GM19467 (cell line): ENCODE results near the gene APOA1.
"Not testable (repeated sequence)": the region's sequence is repeated elsewhere in the genome, so short reads cannot be mapped to it uniquely, and the experiment has no call there.

ENCODE experiments used
- ATAC-seq: cut with Tn5 transposase; IDR thresholded peaks from one replicate; pipeline ENCODE4 v1.9.1; 2021; ENCODE audit warnings: mild to moderate bottlenecking, moderate library complexity; ENCODE audit not compliant: unreplicated experiment

The APOA1 gene

GRCh38 chr11:116821050-116821918 lies 16.1 kb downstream of the APOA1 start:
- ATAC-seq = no peak

GRCh38 chr11:116819049-116819448 lies 18.4 kb downstream of the APOA1 start:
- ATAC-seq = no peak

- no peak for ATAC-seq
These were observed 22.9 kb downstream of the APOA1 start for GRCh38 chr11:116814502-116814901.

GRCh38 chr11:116813781-116814471 lies 23.5 kb downstream of the APOA1 start:
- ATAC-seq = no peak

GRCh38 chr11:116813170-116813569 lies 24.3 kb downstream of the APOA1 start:
- no peak for ATAC-seq

GRCh38 chr11:116812109-116812508 lies 25.3 kb downstream of the APOA1 start:
- ATAC-seq = no peak

- ATAC-seq = no peak
These were observed 26.2 kb downstream of the APOA1 start for GRCh38 chr11:116811194-116811593.

GRCh38 chr11:116808262-116809175 lies 28.9 kb downstream of the APOA1 start:
- no peak for ATAC-seq

- ATAC-seq = no peak
These were observed 29.7 kb downstream of the APOA1 start for GRCh38 chr11:116807601-116808261.

GRCh38 chr11:116804001-116804400 lies 33.4 kb downstream of the APOA1 start:
- no peak for ATAC-seq

GRCh38 chr11:116801662-116802061 lies 35.8 kb downstream of the APOA1 start:
- not testable (repeated sequence) for ATAC-seq

GRCh38 chr11:116800610-116801009 lies 36.8 kb downstream of the APOA1 start:
- no peak for ATAC-seq

- ATAC-seq = no peak
These were observed 39.1 kb downstream of the APOA1 start for GRCh38 chr11:116798368-116798767.

GRCh38 chr11:116797816-116798215 lies 39.6 kb downstream of the APOA1 start:
- ATAC-seq = no peak

GRCh38 chr11:116796548-116796947 lies 40.9 kb downstream of the APOA1 start:
- ATAC-seq = no peak

GRCh38 chr11:116794851-116795250 lies 42.6 kb downstream of the APOA1 start:
- ATAC-seq = no peak

- ATAC-seq = no peak
These were observed 43.7 kb downstream of the APOA1 start for GRCh38 chr11:116793772-116794097.

- no peak for ATAC-seq
These were observed 44.3 kb downstream of the APOA1 start for GRCh38 chr11:116792869-116793771.

GRCh38 chr11:116792144-116792868 lies 45.1 kb downstream of the APOA1 start:
- ATAC-seq = no peak
